HG03354 (cell line): ENCODE data around the gene UBE2F.
A peak's percentile ranks its signal among the peaks of the same experiment; 100 is the strongest.
"Not testable (repeated sequence)": the region's sequence is repeated elsewhere in the genome, so short reads cannot be mapped to it uniquely, and the experiment has no call there.

ENCODE experiments used
- ATAC-seq: cut with Tn5 transposase; IDR thresholded peaks from one replicate; pipeline ENCODE4 v1.9.1; 2021; ENCODE audit warnings: mild to moderate bottlenecking; ENCODE audit not compliant: unreplicated experiment, poor library complexity, severe bottlenecking

Gene UBE2F

GRCh38 chr2:237943395-237944094, 23.3 kb upstream of the UBE2F start:
- ATAC-seq = no peak

DNA sequence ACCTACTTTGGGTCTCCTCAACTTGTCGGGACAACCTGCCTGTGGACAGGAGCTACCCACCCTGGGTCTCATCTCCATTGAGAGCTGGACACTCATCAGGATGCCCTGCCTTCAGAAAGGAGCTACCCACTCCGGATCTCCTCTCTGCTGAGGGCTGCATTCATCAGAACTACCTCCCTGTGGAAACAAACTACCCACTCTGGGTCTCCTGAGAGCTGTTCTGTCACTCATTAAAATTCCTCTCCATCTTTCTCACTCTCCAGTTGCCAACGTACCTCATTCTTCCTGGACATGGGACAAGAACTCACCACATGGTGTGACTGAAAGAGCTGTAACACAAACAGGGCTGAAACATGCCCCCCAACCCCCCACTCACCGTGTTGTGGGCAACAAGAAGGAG, 22.5 kb upstream of the UBE2F start:
- no peak for ATAC-seq

GRCh38 chr2:237946423-237946822, 20.4 kb upstream of the UBE2F start:
- no peak for ATAC-seq

DNA sequence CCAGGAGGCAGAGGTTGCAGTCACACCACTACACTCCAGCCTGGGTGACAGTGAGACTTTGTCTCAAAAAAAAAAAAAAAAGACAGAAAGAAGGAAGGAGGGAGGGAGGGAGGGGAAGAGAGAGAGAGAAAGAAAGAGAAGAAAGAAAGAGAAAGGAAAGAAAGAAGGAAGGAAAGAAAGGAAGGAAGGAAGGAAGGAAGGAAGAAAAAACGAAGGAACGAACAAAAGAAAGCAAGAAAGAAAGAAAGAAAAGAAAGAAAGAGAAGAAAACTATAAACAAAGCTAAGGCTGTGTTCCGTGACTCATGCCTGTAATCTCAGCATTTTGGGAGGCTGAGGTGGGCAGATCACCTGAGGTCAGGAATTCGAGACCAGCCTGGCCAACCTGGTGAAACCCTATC, 15.5 kb upstream of the UBE2F start:
- ATAC-seq = not testable (repeated sequence)

DNA sequence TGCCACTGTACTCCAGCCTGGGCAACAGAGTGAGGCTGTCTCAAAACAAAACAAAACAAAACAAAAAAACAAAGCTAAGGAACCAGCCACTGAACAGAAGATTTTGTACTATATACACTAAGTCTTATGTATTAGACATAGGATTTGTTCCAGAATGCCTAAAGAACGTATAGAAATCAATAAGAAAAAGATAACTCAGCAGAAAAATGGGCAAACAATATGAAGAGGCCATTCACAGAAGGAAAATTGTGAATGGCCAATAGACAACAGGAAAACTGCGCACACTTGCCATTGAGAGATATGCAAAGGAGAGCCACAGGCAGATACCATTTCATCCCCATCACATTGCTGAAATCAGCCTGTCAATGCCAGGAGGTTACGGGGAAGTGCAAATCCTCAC, 14.9 kb upstream of the UBE2F start:
- no peak for ATAC-seq

GRCh38 chr2:237952851-237953250, 14.0 kb upstream of the UBE2F start:
- no peak for ATAC-seq

DNA sequence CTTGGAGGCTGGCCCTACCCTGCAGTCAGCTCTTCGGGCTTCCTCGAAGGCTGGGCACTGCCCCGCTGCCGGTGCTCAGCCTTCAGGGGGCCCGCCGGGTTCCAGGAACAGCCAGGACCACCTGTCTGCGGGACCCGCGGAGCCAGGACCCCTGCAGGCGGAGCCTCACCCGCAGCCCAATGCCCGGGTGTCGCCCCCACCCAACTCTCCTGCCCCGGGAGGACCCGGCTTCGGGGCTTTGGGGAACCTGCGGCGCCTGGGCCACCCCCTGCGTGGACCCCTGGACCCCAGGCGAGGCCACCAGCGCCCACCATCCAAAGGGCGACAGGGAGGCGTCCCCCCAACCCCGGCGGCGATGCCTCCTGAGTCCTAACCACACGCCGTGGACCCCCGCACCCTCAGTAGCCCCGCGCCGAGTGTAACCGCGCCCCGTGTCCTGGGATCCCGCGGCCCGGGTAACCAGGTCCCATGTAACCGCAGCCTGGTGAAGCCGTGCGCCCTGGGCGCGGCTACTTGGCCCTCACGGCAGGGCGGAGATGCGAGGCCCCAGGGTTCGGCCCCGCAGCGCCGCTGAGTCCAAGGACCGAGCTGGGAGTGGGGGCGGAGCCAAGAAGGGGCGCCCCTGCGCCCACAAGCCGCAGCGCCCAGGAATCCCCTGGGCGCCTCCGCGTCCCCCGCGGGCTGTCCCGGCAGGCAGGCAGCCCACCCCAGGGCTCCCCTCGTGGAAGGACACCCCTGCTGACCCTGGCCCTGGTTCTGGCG, 11.0 kb upstream of the UBE2F start:
- no peak for ATAC-seq

- ATAC-seq = no peak
Measured at GRCh38 chr2:237956402-237956736, 10.4 kb upstream of the UBE2F start.

- ATAC-seq = no peak
Measured at GRCh38 chr2:237961637-237962036, 5.2 kb upstream of the UBE2F start.

- ATAC-seq = no peak
Measured at GRCh38 chr2:237962432-237963084, 4.3 kb upstream of the UBE2F start.

DNA sequence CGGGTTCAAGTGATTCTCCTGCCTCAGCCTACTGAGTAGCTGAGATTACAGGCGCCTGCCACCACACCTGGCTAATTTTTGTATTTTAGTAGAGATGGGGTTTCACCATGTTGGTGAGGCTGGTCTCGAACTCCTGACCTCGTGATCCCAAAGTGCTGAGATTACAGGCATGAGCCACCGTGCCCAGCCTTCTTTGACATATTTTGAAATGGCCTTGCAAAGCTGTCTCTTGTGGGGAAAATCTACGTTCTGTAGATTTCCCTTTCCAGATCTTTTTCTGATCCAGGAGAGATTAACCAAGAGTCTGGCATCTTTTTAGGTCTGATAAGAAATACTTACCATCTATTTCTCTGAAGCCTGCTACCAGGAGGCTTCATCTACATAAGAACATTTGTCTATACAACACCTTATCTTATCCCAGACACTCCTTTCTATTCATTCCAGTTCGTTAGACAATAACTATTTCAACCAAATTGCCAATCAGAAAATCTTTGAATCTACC, 3.3 kb upstream of the UBE2F start:
- not testable (repeated sequence) for ATAC-seq

DNA sequence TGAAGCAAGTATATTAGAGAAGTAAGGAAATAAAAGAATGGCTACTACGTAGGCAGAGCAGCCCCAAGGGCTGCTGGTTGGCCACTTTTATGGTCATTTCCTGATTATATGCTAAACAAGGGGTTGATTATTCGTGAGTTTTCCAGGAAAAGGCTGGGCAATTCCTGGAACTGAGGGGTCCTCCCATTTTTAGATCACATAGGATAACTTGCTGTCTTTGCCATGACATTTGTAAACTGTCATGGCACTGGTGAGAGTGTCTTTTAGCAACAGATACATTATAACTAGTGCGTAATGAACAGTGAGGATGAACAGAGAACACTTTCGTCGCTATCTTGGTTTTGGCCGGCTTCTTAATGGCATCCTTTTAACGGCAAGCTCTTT, 2.6 kb upstream of the UBE2F start:
- ATAC-seq = no peak

GRCh38 chr2:237964578-237965404, 2.0 kb upstream of the UBE2F start:
- ATAC-seq = no peak

- ATAC-seq = not testable (repeated sequence)
Measured at GRCh38 chr2:237965844-237966243, 970 bp upstream of the UBE2F start.

DNA sequence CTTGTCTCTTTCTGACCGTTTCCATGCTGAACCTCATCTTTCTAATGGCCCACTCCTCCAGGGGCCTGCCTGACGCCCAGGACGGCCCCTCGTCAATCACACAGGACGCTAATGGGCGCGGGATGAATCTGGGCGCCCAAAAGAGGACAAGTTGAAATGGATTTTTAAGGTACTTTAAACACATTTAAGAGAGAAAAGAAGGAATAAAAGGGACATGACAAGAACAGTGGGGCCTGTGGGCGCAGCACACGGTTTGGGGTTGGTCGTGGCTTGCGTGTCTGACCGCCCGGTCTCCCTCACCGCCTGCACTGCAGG, 607 bp upstream of the UBE2F start:
- peak; percentile 32 for ATAC-seq

DNA sequence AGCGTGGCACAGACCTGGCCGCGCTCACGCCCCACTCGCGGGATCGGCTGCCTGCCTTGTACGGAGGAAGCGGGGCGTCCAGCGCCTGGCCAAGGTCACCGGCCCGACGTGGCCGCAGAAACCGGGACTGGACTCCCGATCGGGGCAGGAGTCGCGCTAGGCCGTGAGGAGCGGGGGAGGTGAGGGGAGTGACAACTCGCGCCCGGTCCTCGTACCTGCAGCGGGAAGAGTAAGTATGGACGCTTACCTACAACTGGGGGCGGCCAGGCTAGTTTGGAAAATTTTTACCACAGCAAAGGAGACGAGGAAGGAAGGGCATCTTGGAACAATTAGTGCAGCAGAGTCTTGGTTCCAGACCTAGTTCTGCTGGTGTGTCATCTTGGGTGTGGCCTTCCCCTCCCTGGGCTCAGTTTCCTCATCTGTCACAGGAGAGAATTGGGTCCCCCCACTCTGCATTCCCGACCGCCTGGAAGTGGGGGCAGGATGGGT, 693 bp downstream of the UBE2F start:
- ATAC-seq = peak; percentile 1

- ATAC-seq = peak; percentile 42
Measured at GRCh38 chr2:237968048-237968862, 1.4 kb downstream of the UBE2F start.

DNA sequence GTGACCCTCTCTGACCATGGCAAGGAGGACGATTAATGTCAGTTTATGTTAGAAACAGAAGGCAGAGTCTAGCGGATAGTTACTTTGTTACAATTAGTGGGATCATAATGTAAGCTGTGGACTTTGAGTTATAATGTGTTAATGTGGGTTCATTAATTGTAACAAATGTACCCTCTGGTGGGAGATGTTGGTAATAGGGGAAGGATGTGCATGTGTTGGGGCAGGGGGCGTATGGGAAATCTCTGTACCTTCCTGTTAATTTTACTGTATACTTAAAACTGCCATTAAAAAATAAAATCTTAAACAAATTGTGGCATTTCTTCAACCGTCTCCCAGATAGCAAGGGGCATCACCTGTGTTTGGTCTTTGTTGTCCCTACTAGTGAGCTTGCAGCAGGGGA, 4.8 kb downstream of the UBE2F start:
- ATAC-seq = no peak

DNA sequence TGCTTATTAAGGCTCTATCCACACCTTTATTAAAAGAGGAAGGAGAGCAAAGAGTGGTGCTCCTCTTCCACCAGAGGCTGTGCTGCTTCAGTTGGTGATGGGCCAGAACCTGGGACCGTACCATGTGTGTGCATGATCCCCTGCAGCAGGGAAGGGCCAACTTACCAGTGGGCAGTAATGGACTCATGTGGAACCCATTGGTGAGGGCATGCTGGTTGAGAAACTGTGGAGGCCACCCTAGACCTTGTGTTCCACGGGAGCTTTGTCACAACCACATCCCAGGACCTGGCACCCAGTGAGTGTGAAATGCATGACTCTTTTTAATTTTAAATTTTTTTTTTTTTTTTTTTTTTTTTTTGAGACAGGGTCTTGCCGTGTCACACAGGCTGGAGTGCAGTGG, 5.4 kb downstream of the UBE2F start:
- ATAC-seq = no peak
